HCT116 (cell line): ENCODE results near the gene ARHGEF25. TPM values are rescaled to one million over a fixed set of nuclear protein-coding genes. Genes with fewer than 3 reads are reported as not detected.

Experiments
- ATAC-seq: fragments of 200-7000 bp; cut with Tn5 transposase; 2 replicates; pipeline ENCODE4 v1.9.1; 2020; ENCODE audit warnings: mild to moderate bottlenecking, moderate library complexity
- BruUV-seq: library from RNA; stranded (reverse); fragments of 400-500 nt; replicated peaks from 2 replicates; lab custom pipeline; 2021; lab: Mats Ljungman, UMichigan
- CTCF ChIA-PET: fragments of 300-600 bp; sonication (Branson Sonifier 250); formaldehyde crosslinking; loops from one replicate; lab custom pipeline; 2021; ENCODE audit warnings: antibody characterized with exemption; lab: Charles Lee
- POLR2A ChIA-PET: fragments of 300-600, 350-600 bp; sonication (Branson Sonifier 250); formaldehyde crosslinking; loops from one replicate; lab custom pipeline; 2021; ENCODE audit warnings: antibody characterized with exemption; lab: Charles Lee
- RAD21 ChIA-PET, 2 experiments: fragments of 300-600 bp; sonication (Branson Sonifier 250); formaldehyde crosslinking; loops; one replicate each; lab custom pipeline; 2023; ENCODE audit warnings: low total read pairs in 2 of 2; ENCODE audit not compliant: uncharacterized antibody in 2 of 2, unreplicated experiment in 2 of 2, low non-redundant PET in 1 of 2; lab: Charles Lee
- DNase-seq: peaks from one replicate; pipeline ENCODE4 v3.0.0-alpha.2; 2010; ENCODE audit warnings: low read depth, low spot score
- H2AFZ ChIP-seq: fragments of 200-600 bp; shearing (Covaris generic), sonication (generic); 2 replicates; pipeline ENCODE4 v1.6.1; 2017; ENCODE audit warnings: low read depth, mixed run types, mixed read lengths, antibody characterized with exemption, low read length; ENCODE audit not compliant: poor library complexity, severe bottlenecking
- H3K27ac ChIP-seq: 2 replicates; pipeline ENCODE4 v1.5.1; 2012; ENCODE audit warnings: low read depth, low read length
- H3K27me3 ChIP-seq: fragments of 200-600 bp; sonication (generic); 2 replicates; pipeline ENCODE4 v1.6.1; 2016; ENCODE audit warnings: mixed run types, low read length, mixed read lengths; ENCODE audit not compliant: insufficient read depth
- H3K36me3 ChIP-seq, 2 experiments: fragments of 200-500 bp in 1 of 2; fragments of 200-600 bp in 1 of 2; sonication (Bioruptor generic) in 1 of 2; sonication (generic) in 1 of 2; 2 replicates each; pipeline versions ENCODE4 v1.5.1 to v1.6.1; 2014 to 2016; ENCODE audit warnings: low read length in 2 of 2, inconsistent platforms in 1 of 2, mixed read lengths in 1 of 2, mixed run types in 1 of 2; ENCODE audit not compliant: insufficient read depth in 2 of 2, control insufficient read depth in 1 of 2
- H3K4me1 ChIP-seq, 2 experiments: fragments of 200-600 bp in 1 of 2; sonication (generic) in 1 of 2; 2 replicates each; pipeline versions ENCODE4 v1.5.1 to v1.6.1; 2012 to 2017; ENCODE audit warnings: low read length in 2 of 2, inconsistent platforms in 1 of 2, mild to moderate bottlenecking in 1 of 2, mixed read lengths in 1 of 2, mixed run types in 1 of 2, moderate library complexity in 1 of 2; ENCODE audit not compliant: insufficient read depth in 2 of 2, control insufficient read depth in 1 of 2
- H3K4me2 ChIP-seq: fragments of 200-600 bp; sonication (generic); 2 replicates; pipeline ENCODE4 v1.6.1; 2017; ENCODE audit warnings: mixed run types, low read length, mixed read lengths
- H3K4me3 ChIP-seq, 2 experiments: fragments of 200-600 bp in 1 of 2; sonication (generic) in 1 of 2; replicated peaks in 1 of 2; 2 replicates each; pipeline ENCODE4 v1.5.1; 2011 to 2016; ENCODE audit warnings: low read length in 2 of 2, control low read depth in 1 of 2, low read depth in 1 of 2, mild to moderate bottlenecking in 1 of 2, mixed read lengths in 1 of 2, mixed run types in 1 of 2
- H3K79me2 ChIP-seq: fragments of 200-600 bp; sonication (generic); 2 replicates; pipeline ENCODE4 v1.6.1; 2017; ENCODE audit warnings: mild to moderate bottlenecking, mixed run types, low read length, moderate library complexity, mixed read lengths; ENCODE audit not compliant: insufficient read depth
- H3K9ac ChIP-seq: fragments of 200-600 bp; sonication (generic); 2 replicates; pipeline ENCODE4 v1.6.1; 2016; ENCODE audit warnings: low read length, mixed read lengths
- H3K9me2 ChIP-seq: fragments of 200-600 bp; sonication (generic), shearing (Covaris generic); 2 replicates; pipeline ENCODE4 v1.6.1; 2017; ENCODE audit warnings: mixed run types, mild to moderate bottlenecking, moderate library complexity; ENCODE audit not compliant: insufficient read depth
- H3K9me3 ChIP-seq, 2 experiments: fragments of 200-500 bp in 1 of 2; fragments of 200-600 bp in 1 of 2; sonication (Bioruptor generic) in 1 of 2; sonication (generic) in 1 of 2; 2 replicates each; pipeline ENCODE4 v1.6.1; 2014 to 2017; ENCODE audit warnings: low read length in 2 of 2, mixed read lengths in 2 of 2, inconsistent platforms in 1 of 2, low read depth in 1 of 2, mild to moderate bottlenecking in 1 of 2, mixed run types in 1 of 2, moderate library complexity in 1 of 2; ENCODE audit not compliant: control insufficient read depth in 1 of 2, insufficient read depth in 1 of 2
- H4K20me1 ChIP-seq: fragments of 200-600 bp; sonication (generic), shearing (Covaris generic); 2 replicates; pipeline ENCODE4 v1.6.1; 2017; ENCODE audit warnings: mixed run types, mild to moderate bottlenecking, moderate library complexity; ENCODE audit not compliant: insufficient read depth
- CBX3 ChIP-seq: IDR thresholded peaks from 2 replicates; pipeline ENCODE4 v1.6.1; 2012; ENCODE audit warnings: low read depth
- EGR1 ChIP-seq: IDR thresholded peaks from 2 replicates; pipeline ENCODE4 v1.6.1; 2012; ENCODE audit warnings: low read depth
- JUND ChIP-seq: IDR thresholded peaks from 2 replicates; pipeline ENCODE4 v1.6.1; 2012
- POLR2AphosphoS5 ChIP-seq: IDR thresholded peaks from 2 replicates; pipeline ENCODE4 v1.6.1; 2011; ENCODE audit warnings: mild to moderate bottlenecking, low read depth, low read length, moderate library complexity
- RAD21 ChIP-seq: IDR thresholded peaks from 2 replicates; pipeline ENCODE4 v1.6.1; 2012; ENCODE audit warnings: low read depth, mild to moderate bottlenecking
- SRF ChIP-seq: IDR thresholded peaks from 2 replicates; pipeline ENCODE4 v1.6.1; 2012; ENCODE audit warnings: low read depth
- YY1 ChIP-seq: IDR thresholded peaks from 2 replicates; pipeline ENCODE4 v1.6.1; 2011; ENCODE audit warnings: low read length, low read depth, moderate library complexity, mild to moderate bottlenecking; ENCODE audit not compliant: insufficient replicate concordance; ENCODE audit errors: extremely low read depth
- ZFX ChIP-seq: fragments of 450-650 bp; IDR thresholded peaks from 2 replicates; pipeline ENCODE4 v1.6.1; 2017
- ZNF274 ChIP-seq: fragments of 200-500 bp; sonication (Bioruptor generic); IDR thresholded peaks from 2 replicates; pipeline ENCODE4 v1.6.1; 2014; ENCODE audit warnings: mild to moderate bottlenecking, low read depth, low read length, inconsistent platforms
- intact Hi-C: fragments of 100-400 bp; cut with micrococcal nuclease; formaldehyde crosslinking; loops from 2 replicates; pipeline ENCODE4 v1.10.0; 2022
- total RNA-seq: library from RNA; stranded (reverse); gene quantifications from one replicate; pipeline ENCODE4 v1.2.1, GENCODE V29; 2021; ENCODE audit not compliant: unreplicated experiment
- TF ChIP-seq, protein P1 (sequence below), 3 experiments: fragments of 200-600 bp in 1 of 3; sonication (generic) in 1 of 3; IDR thresholded peaks in 2 of 3; conservative IDR thresholded peaks in 1 of 3; 2 replicates each; pipeline ENCODE4 v1.5.1; 2012 to 2017; ENCODE audit warnings: low read depth in 2 of 3, low read length in 2 of 3, antibody characterized with exemption in 1 of 3, borderline replicate concordance in 1 of 3, control low read depth in 1 of 3, mild to moderate bottlenecking in 1 of 3, mixed read lengths in 1 of 3, mixed run types in 1 of 3, moderate library complexity in 1 of 3; ENCODE audit not compliant: insufficient read depth in 1 of 3
- TF ChIP-seq, protein P2 (sequence below): IDR thresholded peaks from 2 replicates; pipeline ENCODE4 v1.6.1; 2012
- TF ChIP-seq, protein P3 (sequence below): IDR thresholded peaks from 2 replicates; pipeline ENCODE4 v1.6.1; 2012; ENCODE audit warnings: low read depth

Gene ARHGEF25
- total RNA-seq, 1 experiment from 2014 or later = 3.6 TPM

DNA sequence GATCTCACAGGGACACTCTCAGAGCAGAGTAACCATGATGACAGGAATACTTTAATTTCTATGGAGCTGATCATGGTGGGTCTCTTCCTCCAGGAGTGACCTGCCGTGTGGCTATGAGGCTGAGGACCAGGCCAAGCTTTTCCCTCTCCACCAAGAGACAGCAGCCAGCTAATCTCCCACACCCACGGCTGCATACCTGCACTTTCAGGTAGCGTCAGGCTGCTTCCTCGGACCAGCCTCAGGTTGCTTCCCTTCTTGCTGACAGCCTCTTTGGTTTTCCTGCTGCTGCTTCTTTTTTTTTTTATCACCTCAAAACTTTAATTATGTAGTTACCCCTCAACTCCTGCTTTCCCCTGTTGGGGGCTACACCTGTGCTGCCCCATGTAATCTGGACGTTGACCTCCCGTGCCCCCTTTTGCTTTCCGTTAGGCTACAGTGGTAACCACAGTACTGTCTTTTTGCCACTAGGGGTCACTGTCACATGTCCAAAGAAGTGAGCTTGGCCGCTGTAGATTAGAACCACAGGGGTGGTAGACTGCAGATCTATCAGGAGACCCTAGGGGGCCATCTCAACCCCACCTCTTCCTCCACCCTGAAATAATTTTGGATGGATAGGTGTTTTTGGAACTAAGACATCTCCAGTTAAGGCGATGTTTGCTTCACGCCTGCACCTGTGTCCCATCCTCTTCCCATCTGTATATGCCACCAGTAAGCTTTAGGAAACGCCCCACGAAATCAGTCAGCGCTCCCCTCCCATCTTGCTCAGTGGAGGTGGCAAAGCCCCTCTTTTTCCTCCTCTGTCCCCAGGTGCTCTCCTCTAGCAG is 28.0 kb upstream of the ARHGEF25 start:
- ATAC-seq (peak; percentile 99), DNase-seq (peak; percentile 76)
- H3K27me3 ChIP-seq = no peaks in the 10 kb centered on the region
- no peak overlapping the region for H3K27ac ChIP-seq
- no peaks in the 10 kb centered on the region for H3K9me3 ChIP-seq
- H3K9me2 ChIP-seq = no peaks in the 10 kb centered on the region
- peaks cover 0 to 8% of the 10 kb centered on the region in 2 experiments; a peak in 2 of 4 replicates for H3K36me3 ChIP-seq
- H3K79me2 ChIP-seq = no peaks in the 10 kb centered on the region
- CTCF ChIA-PET = interaction anchor here (0.6 to 3.3 kb wide), 23 partner anchors 9 to 1267 kb away, joined by 3 to 18 read pairs (median 4); partner anchors contain the start of genes ARHGEF25, B4GALNT1, DCTN2 and DTX3
- POLR2A ChIA-PET = no interaction called here
- TF ChIP-seq RAD21 = peak; percentile 93
- TF ChIP-seq, protein P1, sequence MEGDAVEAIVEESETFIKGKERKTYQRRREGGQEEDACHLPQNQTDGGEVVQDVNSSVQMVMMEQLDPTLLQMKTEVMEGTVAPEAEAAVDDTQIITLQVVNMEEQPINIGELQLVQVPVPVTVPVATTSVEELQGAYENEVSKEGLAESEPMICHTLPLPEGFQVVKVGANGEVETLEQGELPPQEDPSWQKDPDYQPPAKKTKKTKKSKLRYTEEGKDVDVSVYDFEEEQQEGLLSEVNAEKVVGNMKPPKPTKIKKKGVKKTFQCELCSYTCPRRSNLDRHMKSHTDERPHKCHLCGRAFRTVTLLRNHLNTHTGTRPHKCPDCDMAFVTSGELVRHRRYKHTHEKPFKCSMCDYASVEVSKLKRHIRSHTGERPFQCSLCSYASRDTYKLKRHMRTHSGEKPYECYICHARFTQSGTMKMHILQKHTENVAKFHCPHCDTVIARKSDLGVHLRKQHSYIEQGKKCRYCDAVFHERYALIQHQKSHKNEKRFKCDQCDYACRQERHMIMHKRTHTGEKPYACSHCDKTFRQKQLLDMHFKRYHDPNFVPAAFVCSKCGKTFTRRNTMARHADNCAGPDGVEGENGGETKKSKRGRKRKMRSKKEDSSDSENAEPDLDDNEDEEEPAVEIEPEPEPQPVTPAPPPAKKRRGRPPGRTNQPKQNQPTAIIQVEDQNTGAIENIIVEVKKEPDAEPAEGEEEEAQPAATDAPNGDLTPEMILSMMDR (IDR thresholded peaks at IDR 0.05 in 2 of 3, conservative IDR thresholded peaks at IDR 0.05 in 1 of 3; ENCODE audit: borderline replicate concordance in 1 of 3, insufficient read depth in 1 of 3, low read depth in 2 of 3, low read length in 2 of 3) = peak; percentile 95 to 99 (median 98)
- TF ChIP-seq CBX3 = no peak
- H2AFZ ChIP-seq = no peak overlapping the region
- H3K4me1 ChIP-seq = no peaks in the 10 kb centered on the region
- no peak overlapping the region for H3K4me2 ChIP-seq
- no peaks in the 10 kb centered on the region for H4K20me1 ChIP-seq
- no peak overlapping the region for H3K4me3 ChIP-seq
- BruUV-seq = no TSS peak
- intact Hi-C loops = loop anchor here (1.0 to 5.0 kb wide), 4 partner anchors 38 to 159 kb away; partner anchors contain the start of genes B4GALNT1 and OS9
- RAD21 ChIA-PET = interaction anchor here (1.0 to 1.3 kb wide), 4 partner anchors 37 to 174 kb away, joined by 3 to 5 read pairs (median 3); partner anchors contain the start of gene B4GALNT1 (in 1 of the 2)
- no peak overlapping the region for H3K9ac ChIP-seq

DNA sequence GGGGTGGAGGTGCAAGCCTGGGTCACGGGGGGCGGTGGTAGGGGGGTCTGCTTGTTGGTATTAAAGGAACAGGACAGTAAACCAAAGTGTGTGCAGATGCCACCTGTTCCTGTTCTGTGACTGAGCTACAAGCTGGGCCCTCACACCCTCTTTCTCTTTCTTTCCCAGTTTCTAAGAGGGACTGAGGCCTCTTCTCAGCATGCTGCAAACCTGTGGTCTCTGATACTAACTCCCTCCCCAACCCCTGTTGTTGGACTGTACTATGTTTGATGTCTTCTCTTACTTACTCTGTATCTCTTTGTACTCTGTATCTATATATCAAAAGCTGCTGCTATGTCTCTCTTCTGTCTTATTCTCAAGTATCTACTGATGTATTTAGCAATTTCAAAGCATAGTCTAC is 27.2 kb upstream of the ARHGEF25 start:
- Histone ChIP-seq H3K9me3 (no peaks in the 10 kb centered on the region), H3K79me2 (no peaks in the 10 kb centered on the region), H2AFZ (no peak overlapping the region), H4K20me1 (no peaks in the 10 kb centered on the region), H3K36me3 (peaks cover 0 to 6% of the 10 kb centered on the region in 2 experiments; a peak in 1 of 4 replicates), H3K27ac (no peak overlapping the region), H3K4me1 (no peaks in the 10 kb centered on the region), H3K9me2 (no peaks in the 10 kb centered on the region), H3K9ac (no peak overlapping the region), H3K4me3 (no peak overlapping the region), H3K4me2 (no peak overlapping the region), H3K27me3 (no peaks in the 10 kb centered on the region)
- ATAC-seq (no peak), DNase-seq (no peak)
- intact Hi-C loops = loop anchor here (5.0 kb wide), 1 partner anchor 108 kb away; the partner anchor contains the start of gene OS9
- POLR2A ChIA-PET = no interaction called here
- CTCF ChIA-PET = interaction anchor here (0.9 to 3.3 kb wide), 13 partner anchors 9 to 219 kb away, joined by 3 to 18 read pairs (median 5); partner anchors contain the start of genes ARHGEF25, DCTN2, DTX3 and PIP4K2C
- BruUV-seq = no TSS peak
- RAD21 ChIA-PET = interaction anchor here in 1 of 2 experiments (1.2 kb wide), 1 partner anchor 49 kb away, joined by 5 read pairs; the partner anchor contains the start of gene B4GALNT1
- no peak for TF ChIP-seq JUND
- TF ChIP-seq ZNF274 = no peak
- TF ChIP-seq, protein P2, sequence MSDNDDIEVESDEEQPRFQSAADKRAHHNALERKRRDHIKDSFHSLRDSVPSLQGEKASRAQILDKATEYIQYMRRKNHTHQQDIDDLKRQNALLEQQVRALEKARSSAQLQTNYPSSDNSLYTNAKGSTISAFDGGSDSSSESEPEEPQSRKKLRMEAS = no peak
- no peak for TF ChIP-seq ZFX
- no peak for TF ChIP-seq SRF
- no peak for TF ChIP-seq POLR2AphosphoS5
- TF ChIP-seq EGR1 = no peak
- TF ChIP-seq YY1 = no peak
- TF ChIP-seq, protein P3, sequence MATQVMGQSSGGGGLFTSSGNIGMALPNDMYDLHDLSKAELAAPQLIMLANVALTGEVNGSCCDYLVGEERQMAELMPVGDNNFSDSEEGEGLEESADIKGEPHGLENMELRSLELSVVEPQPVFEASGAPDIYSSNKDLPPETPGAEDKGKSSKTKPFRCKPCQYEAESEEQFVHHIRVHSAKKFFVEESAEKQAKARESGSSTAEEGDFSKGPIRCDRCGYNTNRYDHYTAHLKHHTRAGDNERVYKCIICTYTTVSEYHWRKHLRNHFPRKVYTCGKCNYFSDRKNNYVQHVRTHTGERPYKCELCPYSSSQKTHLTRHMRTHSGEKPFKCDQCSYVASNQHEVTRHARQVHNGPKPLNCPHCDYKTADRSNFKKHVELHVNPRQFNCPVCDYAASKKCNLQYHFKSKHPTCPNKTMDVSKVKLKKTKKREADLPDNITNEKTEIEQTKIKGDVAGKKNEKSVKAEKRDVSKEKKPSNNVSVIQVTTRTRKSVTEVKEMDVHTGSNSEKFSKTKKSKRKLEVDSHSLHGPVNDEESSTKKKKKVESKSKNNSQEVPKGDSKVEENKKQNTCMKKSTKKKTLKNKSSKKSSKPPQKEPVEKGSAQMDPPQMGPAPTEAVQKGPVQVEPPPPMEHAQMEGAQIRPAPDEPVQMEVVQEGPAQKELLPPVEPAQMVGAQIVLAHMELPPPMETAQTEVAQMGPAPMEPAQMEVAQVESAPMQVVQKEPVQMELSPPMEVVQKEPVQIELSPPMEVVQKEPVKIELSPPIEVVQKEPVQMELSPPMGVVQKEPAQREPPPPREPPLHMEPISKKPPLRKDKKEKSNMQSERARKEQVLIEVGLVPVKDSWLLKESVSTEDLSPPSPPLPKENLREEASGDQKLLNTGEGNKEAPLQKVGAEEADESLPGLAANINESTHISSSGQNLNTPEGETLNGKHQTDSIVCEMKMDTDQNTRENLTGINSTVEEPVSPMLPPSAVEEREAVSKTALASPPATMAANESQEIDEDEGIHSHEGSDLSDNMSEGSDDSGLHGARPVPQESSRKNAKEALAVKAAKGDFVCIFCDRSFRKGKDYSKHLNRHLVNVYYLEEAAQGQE = no peak
